HEK293 (cell line): ENCODE data around the gene PSME1.

ENCODE experiments used
- CTCF ChIP-seq: fragments of 450-650 bp; formaldehyde crosslinking; IDR thresholded peaks from 2 replicates; pipeline ENCODE4 v1.5.1; 2016; ENCODE audit warnings: missing biosample characterization, missing genetic modification characterization
- REPIN1 ChIP-seq: fragments of 450-650 bp; formaldehyde crosslinking; IDR thresholded peaks from 2 replicates; pipeline ENCODE4 v1.5.1; 2017; ENCODE audit warnings: missing biosample characterization, missing genetic modification characterization, low read depth
- SCRT2 ChIP-seq: fragments of 450-650 bp; formaldehyde crosslinking; IDR thresholded peaks from 2 replicates; pipeline ENCODE4 v1.5.1; 2016; ENCODE audit warnings: missing biosample characterization, missing genetic modification characterization
- SP2 ChIP-seq: fragments of 450-650 bp; formaldehyde crosslinking; IDR thresholded peaks from 2 replicates; pipeline ENCODE4 v1.5.1; 2016; ENCODE audit warnings: missing biosample characterization, missing genetic modification characterization
- WT1 ChIP-seq: fragments of 450-650 bp; formaldehyde crosslinking; IDR thresholded peaks from 2 replicates; pipeline ENCODE4 v1.5.1; 2016; ENCODE audit warnings: missing biosample characterization, missing genetic modification characterization
- YY2 ChIP-seq: fragments of 450-650 bp; formaldehyde crosslinking; IDR thresholded peaks from 2 replicates; pipeline ENCODE4 v1.5.1; 2016; ENCODE audit warnings: missing biosample characterization, missing genetic modification characterization
- ZBTB7A ChIP-seq: fragments of 450-650 bp; formaldehyde crosslinking; IDR thresholded peaks from 2 replicates; pipeline ENCODE4 v1.5.1; 2016; ENCODE audit warnings: low read depth, missing biosample characterization, missing genetic modification characterization
- ZNF184 ChIP-seq: fragments of 450-650 bp; IDR thresholded peaks from 2 replicates; pipeline ENCODE4 v1.5.1; 2018; ENCODE audit warnings: missing biosample characterization, mild to moderate bottlenecking, missing genetic modification characterization
- ZNF292 ChIP-seq: fragments of 450-650 bp; formaldehyde crosslinking; IDR thresholded peaks from 2 replicates; pipeline ENCODE4 v1.5.1; 2016; ENCODE audit warnings: low read depth, missing biosample characterization, missing genetic modification characterization, borderline replicate concordance
- ZNF449 ChIP-seq: fragments of 450-650 bp; formaldehyde crosslinking; IDR thresholded peaks from 2 replicates; pipeline ENCODE4 v1.5.1; 2017; ENCODE audit warnings: missing biosample characterization, mild to moderate bottlenecking, missing genetic modification characterization, moderate library complexity
- ZNF473 ChIP-seq: fragments of 450-650 bp; formaldehyde crosslinking; IDR thresholded peaks from 2 replicates; pipeline ENCODE4 v1.5.1; 2017; ENCODE audit warnings: missing biosample characterization, missing genetic modification characterization
- ZNF544 ChIP-seq: fragments of 450-650 bp; formaldehyde crosslinking; IDR thresholded peaks from 2 replicates; pipeline ENCODE4 v1.5.0; 2017; ENCODE audit warnings: missing biosample characterization, missing genetic modification characterization
- ZNF600 ChIP-seq: fragments of 450-650 bp; formaldehyde crosslinking; IDR thresholded peaks from 2 replicates; pipeline ENCODE4 v1.5.1; 2016; ENCODE audit warnings: missing biosample characterization, missing genetic modification characterization
- ZSCAN5A ChIP-seq: fragments of 450-650 bp; formaldehyde crosslinking; IDR thresholded peaks from 2 replicates; pipeline ENCODE4 v1.5.1; 2016; ENCODE audit warnings: missing biosample characterization, missing genetic modification characterization

GRCh38 chr14:24184104-24184970 lies 48.3 kb downstream of the PSME1 start:
- TF ChIP-seq ZNF292 (tag by site-specific recombination), result no peak
- TF ChIP-seq ZNF600 (tag by site-specific recombination), result no peak
- TF ChIP-seq SP2 (tag by site-specific recombination), result no peak
- TF ChIP-seq YY2, result no peak
- no peak for TF ChIP-seq ZNF544 (tag by site-specific recombination)
- TF ChIP-seq CTCF (tag by site-specific recombination), result no peak
- no peak for TF ChIP-seq ZNF449 (tag by site-specific recombination)
- no peak for TF ChIP-seq ZNF473 (tag by site-specific recombination)
- no peak for TF ChIP-seq WT1
- TF ChIP-seq ZSCAN5A (tag by site-specific recombination), result no peak
- TF ChIP-seq SCRT2 (tag by site-specific recombination), result no peak
- TF ChIP-seq REPIN1, result no peak
- no peak for TF ChIP-seq ZNF184 (tag by site-specific recombination)
- TF ChIP-seq ZBTB7A, result no peak
